Measurements from ENCODE around the gene EFCC1.

Gene EFCC1

DNA sequence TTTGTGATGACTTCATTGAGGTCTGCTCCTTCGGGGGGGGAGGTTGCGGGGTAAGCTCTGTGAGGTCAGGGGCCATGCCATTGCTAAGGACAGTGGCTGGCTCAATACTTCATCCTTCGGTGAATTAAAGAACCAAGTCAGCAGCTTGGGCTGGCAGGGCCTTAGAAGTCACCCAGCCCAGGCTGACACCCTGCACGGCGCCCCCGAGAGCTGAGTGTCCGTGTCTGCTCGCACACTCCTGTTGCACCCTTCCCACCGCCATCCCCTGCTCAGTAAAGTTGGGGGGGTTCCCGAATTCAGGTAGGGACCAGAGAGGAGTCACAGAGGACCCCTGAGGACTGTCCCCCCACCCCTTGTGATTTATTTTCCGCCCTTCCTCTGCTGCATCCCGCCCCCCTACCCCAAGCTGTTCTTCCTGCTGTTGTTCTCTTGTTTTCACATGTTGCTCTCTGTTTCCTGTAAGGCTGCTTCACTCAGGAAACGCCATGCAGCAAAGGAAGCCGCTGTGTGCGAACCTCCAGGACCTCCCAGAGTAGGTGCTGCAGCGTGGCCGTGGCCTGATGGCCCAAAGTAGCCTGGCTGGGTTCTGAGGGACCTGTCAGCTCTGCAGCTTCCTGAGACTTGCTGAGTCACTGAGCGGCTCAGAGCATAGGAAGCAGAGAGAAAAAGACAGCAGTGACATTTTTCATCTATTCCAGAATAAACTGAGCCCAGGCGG, 14.4 kb downstream of the EFCC1 start:
- DNase-seq = peak in 1 of 2 donors; percentile 79

DNA sequence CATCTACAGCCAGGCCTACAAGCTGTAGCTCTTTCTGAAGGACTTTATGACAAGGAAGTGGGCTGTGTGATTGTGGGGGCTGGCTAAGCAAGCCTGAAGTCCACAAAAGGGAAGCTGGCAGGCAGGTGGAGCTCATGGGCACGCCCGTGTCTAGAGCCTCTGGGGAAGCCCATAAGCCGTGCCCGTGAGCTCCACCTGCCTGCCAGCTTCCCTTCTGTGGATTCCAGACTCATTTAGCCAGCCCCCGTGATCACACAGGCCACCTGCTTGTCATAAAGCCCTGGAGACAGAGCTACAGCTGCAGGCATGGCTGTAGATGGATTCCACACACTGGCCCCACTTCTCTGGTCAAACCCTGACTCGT, 15.2 kb downstream of the EFCC1 start:
- peak in 1 of 2 donors; percentile 86 for DNase-seq

DNA sequence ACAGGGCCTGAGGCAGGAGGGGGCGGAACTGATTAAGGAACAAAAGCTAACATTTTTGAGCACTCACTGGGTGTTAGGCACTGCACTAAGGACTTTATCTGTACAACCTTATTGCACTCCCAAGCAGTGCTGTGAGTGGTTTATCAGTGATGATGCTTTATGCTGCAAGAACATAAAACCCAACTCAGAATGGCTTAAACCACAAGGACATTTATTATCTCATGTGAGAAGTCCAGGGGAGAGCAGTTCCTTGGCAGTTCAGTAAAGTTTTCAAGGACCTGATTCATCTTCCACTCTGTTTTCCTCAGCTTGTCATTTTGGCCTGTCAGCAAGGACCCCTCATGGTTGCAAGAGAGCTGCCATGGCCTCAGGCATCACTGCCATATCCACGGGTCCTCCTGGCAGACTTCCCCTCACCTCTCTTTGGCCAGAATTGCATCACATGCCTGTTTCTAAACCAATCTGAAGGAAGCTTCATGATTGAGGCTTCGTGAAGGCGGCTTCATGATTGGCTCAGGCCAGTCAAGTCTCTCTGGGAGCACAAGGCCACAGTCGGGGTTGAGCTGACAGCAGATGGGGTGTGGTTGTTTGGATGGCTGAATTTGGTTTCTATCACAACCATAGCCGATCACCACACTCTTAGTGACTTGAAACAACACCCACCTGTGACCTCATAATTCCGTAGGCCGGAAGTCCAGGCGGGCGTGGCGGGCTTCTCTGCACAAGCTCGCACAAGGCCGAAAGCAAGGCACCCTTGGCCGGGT, 15.8 kb downstream of the EFCC1 start:
- no peak for DNase-seq

DNA sequence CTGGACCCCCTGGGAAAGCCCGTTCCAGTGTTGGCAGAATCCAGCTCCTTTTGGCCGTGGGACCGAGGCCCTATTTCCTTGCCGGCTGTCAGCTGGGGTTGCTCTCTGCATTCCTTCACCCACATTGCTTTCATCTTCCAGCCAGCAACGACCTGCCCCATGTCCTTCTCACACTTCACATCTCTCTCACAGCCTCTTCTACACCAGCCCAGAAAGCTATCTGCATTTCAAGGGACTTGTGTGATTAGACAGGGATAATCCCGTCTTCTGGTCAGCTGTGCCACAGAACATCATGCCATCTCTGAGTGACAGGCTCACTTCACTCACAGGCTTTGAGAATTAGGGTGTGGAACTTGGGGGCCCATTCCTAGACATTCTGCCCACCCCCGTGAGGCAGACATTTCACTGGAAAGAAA, 16.4 kb downstream of the EFCC1 start:
- no peak for DNase-seq

DNA sequence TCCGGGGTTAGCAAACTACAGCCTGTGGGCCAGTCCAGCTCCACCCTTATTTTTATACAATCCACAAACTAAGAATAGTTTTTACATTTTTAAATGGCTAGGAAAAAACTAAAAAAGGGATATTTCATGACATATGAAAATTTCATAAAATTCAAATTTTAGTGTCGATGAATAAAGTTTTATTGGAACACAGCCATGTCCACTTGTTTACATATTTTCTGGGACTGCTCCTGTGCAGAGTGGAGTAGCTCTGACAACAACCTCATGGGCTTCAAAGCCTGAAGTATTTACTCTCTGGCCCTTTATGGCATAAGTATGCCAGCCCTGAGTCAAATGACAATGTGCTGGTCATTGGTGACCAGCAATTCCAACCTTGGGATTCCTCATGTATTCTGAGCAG, 17.2 kb downstream of the EFCC1 start:
- DNase-seq = no peak

DNA sequence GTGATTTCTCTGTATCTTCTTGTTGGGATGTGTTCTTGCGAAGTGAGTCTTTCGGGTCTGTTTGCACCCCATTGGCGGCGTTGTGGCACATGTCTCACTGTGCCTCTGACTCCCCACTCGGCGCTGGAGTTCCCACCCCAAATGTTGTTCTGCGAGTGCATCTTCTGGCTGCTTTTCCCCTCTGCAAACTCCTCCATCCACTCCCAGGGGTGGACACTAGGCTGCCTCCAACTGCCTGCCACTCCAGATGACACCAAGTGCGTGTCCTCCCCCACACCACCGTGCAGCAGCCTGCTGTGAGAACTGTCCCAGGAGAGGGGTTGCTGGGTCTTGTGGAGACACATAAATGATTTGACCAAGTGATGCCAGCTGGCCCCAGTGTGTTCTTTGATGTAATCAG, 17.6 kb downstream of the EFCC1 start:
- no peak for DNase-seq

DNA sequence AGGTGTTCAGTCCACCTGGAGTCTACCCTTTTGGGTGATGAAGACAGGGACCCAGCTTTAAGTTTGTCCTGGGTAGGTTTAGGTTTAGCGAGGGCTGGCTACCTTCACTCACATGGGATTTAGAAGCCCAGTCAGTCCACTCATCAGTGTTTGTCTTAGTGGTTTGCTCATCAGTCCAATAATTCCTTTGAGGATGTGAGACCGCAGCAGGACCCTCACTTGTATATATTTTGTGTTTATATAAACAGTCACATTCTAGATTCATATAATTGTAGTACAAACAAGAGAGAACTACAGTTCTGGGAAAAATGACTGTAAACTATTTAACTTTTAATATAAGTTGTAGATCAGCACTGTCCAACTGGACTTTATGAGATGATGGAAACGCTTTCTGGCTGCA, 18.2 kb downstream of the EFCC1 start:
- no peak for DNase-seq

DNA sequence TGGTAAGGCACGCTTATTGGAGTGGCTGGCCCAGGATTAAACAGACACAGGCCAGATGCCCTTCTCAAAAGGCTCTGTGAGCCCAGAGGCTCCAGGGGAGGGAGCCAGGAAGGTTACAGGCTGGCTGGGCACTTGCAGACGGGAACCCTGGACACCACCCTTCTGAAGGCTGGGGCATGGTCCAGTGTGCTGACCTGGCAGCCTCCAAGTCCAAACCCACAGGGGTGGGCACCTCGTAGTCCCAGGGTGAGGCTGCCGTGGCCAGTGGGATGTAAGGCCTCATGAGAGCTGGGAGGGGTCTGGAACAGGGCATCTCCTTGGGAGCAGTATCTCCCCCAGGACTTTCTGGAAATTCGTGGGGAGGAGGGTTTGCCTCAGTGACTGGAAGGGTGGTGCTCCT, 19.6 kb downstream of the EFCC1 start:
- DNase-seq = no peak

DNA sequence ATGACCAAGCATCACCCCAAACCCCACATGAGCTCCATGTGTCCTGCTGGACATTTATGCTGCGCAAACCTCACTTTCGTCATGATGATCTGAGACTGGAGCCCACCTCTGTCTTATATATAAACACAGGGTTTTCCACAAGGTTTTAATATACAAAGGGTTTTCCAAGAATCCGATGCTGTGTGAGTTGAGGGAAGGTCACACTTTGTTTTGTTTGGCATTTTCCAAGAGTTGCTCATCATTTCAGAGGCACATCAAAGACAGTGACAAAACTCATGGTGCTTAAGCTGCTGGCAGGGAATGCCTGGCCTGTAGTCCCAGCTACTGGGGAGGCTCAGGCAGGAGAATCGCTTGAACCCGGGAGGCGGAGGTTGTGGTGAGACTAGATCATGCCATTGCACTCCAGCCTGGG, 20.0 kb downstream of the EFCC1 start:
- DNase-seq = no peak

DNA sequence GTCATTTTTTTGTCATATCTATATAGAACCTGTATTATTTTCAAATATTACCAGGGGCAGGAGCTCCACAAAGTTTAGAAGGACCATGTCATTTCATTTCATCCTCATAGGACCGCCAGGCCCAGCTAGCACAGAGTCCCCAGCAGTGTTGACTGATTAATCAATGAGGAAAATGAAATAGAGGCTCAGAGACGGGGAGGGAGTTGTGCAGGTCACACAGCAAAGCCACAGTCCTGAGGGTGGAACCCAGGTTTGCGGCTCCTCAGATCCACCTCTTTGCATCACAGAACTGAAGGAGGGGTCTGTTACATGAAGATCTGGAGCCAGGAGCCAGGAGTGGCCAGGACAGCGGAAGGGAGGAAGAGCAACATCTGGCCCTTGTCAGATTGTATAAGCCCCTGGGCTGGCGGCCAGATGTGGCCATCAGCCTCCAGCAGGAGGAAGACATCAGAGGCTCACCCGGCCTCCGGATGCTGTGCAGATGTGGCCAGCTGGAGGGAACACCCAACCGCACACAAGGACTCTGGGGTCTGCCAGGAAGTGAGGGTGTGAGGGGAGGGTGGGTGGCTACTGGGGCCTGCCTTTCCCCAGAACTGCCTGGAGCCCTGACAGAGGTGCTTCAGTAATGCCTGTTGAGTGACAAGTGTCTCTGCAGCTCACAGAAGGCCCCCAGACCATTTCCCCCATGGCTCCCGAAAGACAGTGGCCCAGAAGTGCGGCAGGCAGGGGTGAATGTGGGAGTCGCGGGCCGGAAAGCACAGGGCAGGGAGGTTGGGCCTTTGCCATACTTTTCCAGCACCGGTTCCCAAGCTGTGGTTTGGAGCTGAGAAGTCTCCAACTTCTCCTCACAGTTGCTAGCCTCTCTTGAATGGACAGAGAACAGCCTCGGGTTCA, 21.3 kb downstream of the EFCC1 start:
- no peak for DNase-seq

DNA sequence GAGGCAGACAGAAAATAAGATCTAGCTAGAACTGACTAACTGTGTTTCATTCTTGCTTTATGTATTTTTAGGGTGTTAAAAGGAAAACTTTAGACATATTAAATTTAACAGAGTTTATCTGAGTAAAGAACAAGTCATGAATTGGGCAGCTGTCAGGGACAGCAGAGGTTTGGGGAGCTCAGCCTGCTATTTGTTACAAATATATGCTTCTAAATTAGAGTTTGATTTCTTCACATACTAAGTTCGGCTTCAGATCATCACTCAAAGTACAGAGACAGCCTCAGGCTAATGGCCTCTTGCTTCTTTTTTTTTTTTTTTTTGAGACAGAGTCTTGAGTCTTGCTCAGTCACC, 21.9 kb downstream of the EFCC1 start:
- DNase-seq = no peak

DNA sequence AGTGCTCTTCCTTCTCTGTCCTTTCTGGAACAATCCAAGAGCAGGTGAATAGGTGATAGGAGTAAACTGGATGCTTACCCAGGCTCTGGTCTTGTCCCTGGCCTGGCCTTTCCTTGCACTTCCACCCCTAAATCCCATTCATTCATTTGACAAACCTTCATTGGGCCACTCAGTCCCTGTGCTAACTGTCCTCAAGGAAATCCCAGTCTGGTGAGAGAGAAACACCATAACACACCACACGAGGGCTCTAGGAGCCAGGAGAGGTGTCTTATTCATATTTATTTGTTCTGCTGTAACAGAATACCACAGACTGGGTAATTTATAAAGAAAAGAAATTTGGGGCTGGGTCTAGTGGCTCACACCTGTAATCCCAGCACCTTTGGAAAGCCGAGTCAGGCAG, 22.8 kb downstream of the EFCC1 start:
- DNase-seq = no peak

DNA sequence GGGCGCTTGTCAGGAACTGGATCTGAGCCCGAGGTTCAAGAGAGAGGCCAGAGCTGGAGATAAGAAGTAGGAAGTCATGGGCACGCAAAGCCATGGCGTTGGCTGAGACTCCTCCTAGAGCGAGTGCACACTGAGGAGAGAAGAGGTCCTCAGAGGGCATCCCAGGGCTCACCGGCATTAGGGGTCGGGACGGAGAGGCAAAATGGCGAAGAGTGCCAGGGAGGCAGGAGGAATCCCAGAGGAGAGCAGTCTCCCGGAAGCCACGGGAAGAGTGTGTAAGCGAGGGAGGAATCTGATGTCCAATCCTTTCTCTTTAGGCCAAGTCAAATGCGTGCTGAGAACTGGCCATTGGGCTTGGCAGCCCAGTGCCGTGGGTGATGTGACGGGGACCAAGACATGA, 24.0 kb downstream of the EFCC1 start:
- DNase-seq = no peak

DNA sequence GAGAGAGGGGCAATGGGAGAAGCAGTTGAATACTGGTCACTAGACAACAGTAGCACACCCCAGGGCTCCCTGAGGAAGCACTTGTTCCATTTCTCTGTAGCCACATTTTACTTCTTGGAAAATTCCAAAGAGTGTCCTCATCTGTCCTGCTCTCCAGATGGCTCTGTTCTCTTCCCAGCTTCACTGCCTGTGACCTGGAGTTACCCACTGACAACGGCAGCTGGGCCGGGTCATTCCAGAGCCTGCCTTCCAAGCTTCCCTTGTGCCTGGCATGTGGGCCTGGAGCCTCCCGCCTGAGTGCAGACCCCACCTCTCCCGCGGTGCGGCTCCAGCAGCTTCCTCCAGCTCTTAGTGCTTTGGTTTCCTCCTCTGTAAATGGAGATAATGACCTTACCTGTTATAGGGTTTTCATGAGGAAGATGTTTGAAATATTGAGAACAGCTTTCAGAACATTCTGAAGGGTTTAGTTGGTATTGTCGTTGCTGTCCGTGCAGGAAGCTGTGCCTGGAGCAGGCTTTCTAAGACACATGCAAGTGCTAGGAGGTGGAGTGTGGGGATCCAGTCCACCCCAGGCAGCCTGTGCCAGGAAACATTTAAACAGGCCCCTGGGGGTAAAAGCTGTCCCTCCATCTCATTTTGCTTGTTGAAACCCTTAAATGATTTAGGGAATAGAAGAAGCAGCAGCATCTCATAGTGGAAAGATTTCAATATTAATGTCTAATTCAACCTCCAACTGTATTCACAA, 24.8 kb downstream of the EFCC1 start:
- DNase-seq = no peak

DNA sequence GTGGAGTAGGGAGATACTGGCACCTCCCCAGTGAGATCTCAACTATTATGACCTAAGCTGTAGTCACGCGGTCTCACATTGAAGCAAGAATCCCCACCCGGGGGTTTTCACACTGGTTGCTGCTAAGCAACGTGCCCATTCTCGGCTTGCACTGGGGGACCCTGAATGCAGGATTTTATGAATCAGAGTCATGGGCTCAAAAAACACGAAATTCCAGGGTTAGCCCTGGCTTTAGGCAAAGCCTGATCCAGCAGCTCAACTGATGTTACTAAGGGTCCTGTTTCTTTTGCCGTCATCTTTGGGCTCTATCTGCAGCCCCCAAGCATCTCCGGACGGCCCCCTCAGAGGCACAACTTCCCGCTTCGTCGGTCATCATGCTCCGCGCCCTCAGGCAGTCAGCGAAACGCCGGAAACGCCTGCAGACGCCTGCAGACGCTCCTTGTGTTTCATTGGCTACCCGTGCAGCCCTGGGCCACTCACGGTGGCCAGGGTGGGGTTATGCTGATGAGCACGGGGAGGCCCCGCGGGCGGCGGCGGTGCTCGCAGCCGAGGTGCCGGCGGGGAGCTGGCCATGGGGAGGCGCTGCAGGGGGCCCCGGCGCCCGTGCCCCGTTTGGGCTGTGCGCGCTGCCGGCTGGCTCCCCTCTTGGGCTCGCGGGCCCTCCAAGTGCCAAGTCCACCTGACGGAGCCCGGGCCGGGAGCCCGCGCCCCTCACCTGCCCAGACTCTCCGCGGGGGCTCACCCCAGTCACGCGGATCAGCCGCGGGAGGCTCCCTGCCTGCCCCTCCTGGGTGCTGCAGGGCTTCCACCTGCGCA, 25.8 kb downstream of the EFCC1 start:
- DNase-seq = peak; percentile 34 to 85

DNA sequence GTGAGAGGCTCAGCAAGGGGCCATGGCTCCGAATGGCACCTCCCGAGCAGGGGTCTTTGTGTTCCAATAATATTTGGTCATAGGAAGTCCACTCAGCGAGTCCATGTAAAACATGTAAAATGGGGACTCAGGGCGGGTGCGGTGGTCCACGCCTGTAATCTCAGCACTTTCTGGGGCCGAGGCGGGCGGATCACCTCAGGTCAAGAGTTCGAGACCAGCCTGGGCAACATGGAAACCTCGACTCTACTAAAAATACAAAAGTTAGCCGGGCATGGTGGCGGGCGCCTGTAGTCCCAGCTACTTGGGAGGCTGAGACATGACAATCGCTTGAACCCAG, 26.4 kb downstream of the EFCC1 start:
- no peak for DNase-seq

DNA sequence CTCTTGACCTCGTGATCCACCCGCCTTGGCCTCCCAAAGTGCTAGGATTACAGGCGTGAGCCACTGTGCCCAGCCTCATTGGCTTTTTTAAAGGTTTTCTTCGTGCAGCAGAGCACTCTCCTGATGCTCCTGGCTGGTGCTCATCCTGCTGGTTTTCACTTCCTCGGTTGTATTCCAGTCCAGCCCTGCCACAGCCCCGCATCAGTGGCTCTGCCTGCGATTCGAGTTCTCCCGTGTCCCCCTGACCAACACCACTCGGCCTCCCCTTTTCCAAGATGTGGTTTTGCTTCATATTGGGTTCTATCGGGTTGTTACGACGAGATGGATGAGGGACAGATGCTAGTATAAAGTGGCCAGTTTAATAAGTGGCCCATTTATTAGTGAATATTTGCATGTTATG, 27.8 kb downstream of the EFCC1 start:
- DNase-seq = no peak

DNA sequence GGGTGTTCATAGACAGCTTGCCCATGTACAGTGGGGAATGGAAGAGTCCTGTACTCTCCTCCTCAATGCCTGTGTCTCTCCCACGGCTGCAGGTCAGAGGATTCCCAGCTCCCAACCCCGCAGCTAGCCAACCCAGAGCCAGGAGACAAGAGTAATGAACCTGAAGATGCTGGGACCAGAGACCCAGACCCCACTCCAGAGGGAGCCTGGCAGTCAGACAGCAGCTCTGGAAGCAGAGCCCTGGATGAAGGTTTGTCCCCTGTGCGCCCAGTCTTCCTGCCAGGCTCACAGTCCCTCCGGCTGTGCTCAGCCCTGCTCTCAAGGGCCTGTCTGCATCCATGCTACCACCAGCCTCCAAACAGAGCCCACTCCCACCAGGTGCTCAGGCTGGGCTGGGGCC, 29.5 kb downstream of the EFCC1 start:
- no peak for DNase-seq

DNA sequence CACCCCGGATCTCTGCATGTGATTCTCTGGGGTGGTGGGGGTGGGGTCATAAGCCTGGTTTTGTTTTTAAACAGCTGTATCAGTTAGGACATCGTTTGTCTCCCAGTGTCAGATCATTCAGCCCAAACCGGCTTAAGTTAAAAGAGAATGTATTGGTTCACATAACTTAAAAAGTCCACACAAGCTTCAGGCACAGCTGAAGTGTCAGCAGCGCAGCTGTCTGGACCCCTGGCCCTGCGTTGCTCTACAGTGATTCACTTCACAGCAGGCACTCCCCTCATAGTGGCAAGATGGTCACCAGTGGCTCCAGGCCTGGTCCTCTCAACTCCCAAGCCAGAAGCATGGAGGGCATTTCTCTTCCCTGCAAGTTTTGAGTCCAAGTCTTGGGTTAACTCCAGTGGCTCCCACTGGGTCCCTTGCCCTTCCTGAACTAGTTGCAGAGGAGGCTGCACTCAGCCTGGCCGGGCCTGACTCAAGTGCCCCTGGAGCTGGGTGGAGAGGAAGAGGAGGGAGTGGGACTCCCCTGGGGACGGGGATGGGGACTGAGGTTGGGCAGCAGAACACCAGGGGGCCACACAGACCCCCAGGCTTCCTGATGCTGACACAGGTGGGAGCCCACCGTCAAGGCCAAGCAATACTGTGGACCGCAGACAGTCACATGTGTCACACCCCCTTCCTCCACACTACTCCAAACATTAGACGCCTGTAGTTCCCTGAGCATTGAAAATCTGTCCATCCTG, 30.5 kb downstream of the EFCC1 start:
- DNase-seq = no peak

DNA sequence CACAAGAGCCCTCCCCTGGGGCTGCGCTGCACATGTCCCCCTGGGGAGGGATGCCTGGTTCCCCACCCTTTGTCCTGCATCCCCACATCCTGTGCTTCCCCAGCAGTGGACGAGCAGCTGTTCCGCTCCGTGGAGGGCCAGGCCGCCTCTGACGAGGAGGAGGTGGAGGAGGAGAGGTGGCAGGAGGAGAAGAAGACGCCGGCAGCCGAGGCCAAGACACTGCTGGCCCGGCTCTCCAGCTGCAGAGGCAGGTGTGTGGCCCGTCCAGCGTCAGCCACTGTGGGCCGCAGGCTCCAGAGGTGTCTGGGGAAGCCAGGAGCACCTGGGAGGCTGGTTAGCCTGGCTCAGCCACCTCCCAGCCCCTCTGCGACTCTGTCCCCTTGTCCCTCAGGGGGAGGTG, 31.6 kb downstream of the EFCC1 start:
- no peak for DNase-seq

DNA sequence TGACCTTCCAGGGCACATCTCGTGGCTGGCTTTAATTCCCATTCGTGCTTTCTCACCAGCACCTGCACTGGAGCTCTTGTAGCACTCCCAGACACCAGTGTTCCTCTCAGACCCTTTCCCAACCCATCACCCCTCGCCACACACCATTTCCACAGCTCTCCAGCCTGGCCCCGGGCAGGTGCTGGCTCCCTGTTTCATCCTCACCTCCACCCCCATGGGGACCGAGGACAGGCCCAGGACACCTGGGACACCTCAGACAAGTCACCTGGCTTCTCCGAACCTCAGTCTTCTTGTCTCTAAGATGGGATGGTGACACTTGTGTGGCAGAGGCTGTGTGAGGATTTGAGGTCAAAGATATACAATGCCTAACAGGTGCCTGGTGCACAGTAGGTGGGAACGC, 32.0 kb downstream of the EFCC1 start:
- no peak for DNase-seq
